ENCODE results near the gene COPA. TPM values are rescaled to one million over a fixed set of nuclear protein-coding genes. Genes with fewer than 3 reads are reported as not detected.

The COPA gene
- total and polyA plus RNA-seq, 10 of the 15 experiments (the other 5 are each of a cell fraction or from before 2014, with no cell fraction given): 53.7 to 180 (median 123) TPM

DNA sequence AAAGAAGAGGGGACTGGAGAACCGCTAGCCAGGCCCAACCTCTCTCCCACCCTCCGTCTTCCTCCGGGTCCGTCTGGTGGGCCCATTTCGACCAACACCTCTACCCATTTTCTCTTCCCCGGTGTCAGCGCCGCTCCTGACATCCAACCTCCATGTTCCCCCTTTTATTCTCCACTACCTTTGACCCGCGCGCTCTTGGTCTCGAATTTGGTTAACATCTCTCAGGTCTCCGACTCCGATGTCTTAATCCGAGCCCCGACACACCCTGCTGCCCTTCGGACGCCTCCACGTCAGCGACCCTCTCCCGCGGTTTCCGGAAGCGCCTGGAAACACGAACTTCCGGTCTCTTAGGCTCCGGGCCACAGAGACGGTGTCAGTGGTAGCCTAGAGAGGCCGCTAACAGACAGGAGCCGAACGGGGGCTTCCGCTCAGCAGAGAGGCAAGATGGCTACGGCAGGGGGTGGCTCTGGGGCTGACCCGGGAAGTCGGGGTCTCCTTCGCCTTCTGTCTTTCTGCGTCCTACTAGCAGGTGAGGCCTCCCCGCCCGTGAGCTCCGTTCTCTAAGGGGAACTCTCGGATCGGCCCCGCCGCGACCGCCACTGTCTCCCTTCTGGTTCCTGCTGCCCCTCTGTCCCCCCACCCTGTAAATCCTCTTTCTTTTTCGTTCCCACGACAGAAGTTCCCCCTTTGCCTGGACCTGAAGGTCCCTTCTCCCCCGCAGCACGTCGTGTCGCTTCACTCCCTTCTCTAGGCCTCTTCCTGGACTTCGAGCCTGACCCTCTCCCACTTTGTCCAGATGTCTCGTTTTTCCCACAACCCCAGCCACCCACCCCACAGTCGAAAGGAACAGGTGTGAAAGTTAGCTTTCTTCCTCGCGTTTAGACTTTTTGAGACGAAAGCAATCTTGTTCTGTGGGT is at the start of gene COPA, which contains the start of gene NCSTN (continued):
- TF ChIP-seq, protein P1, sequence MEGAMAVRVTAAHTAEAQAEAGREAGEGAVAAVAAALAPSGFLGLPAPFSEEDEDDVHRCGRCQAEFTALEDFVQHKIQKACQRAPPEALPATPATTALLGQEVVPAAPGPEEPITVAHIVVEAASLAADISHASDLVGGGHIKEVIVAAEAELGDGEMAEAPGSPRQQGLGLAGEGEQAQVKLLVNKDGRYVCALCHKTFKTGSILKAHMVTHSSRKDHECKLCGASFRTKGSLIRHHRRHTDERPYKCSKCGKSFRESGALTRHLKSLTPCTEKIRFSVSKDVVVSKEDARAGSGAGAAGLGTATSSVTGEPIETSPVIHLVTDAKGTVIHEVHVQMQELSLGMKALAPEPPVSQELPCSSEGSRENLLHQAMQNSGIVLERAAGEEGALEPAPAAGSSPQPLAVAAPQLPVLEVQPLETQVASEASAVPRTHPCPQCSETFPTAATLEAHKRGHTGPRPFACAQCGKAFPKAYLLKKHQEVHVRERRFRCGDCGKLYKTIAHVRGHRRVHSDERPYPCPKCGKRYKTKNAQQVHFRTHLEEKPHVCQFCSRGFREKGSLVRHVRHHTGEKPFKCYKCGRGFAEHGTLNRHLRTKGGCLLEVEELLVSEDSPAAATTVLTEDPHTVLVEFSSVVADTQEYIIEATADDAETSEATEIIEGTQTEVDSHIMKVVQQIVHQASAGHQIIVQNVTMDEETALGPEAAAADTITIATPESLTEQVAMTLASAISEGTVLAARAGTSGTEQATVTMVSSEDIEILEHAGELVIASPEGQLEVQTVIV (IDR thresholded peaks at IDR 0.05; ENCODE audit: borderline replicate concordance, partially characterized antibody): peak; percentile 74
- peak; percentile 88 for TF ChIP-seq POU2F2 (IDR thresholded peaks at IDR 0.05; ENCODE audit: borderline replicate concordance, low read depth, low read length)
- TF ChIP-seq SREBF2 (IDR thresholded peaks at IDR 0.05; ENCODE audit: low read length): no peak
- peak; percentile 93 for TF ChIP-seq POLR2AphosphoS5 (IDR thresholded peaks at IDR 0.05; ENCODE audit: low read length)
- TF ChIP-seq SMC3 (IDR thresholded peaks at IDR 0.05; ENCODE audit: borderline replicate concordance, low read length): no peak
- no peak for TF ChIP-seq ZSCAN29 (IDR thresholded peaks at IDR 0.05)
- TF ChIP-seq CBX5 (IDR thresholded peaks at IDR 0.05; ENCODE audit: low read depth): 0 out of 2 replicates have a peak, but pooled peaks have one; percentile 78
- TF ChIP-seq, protein P2, sequence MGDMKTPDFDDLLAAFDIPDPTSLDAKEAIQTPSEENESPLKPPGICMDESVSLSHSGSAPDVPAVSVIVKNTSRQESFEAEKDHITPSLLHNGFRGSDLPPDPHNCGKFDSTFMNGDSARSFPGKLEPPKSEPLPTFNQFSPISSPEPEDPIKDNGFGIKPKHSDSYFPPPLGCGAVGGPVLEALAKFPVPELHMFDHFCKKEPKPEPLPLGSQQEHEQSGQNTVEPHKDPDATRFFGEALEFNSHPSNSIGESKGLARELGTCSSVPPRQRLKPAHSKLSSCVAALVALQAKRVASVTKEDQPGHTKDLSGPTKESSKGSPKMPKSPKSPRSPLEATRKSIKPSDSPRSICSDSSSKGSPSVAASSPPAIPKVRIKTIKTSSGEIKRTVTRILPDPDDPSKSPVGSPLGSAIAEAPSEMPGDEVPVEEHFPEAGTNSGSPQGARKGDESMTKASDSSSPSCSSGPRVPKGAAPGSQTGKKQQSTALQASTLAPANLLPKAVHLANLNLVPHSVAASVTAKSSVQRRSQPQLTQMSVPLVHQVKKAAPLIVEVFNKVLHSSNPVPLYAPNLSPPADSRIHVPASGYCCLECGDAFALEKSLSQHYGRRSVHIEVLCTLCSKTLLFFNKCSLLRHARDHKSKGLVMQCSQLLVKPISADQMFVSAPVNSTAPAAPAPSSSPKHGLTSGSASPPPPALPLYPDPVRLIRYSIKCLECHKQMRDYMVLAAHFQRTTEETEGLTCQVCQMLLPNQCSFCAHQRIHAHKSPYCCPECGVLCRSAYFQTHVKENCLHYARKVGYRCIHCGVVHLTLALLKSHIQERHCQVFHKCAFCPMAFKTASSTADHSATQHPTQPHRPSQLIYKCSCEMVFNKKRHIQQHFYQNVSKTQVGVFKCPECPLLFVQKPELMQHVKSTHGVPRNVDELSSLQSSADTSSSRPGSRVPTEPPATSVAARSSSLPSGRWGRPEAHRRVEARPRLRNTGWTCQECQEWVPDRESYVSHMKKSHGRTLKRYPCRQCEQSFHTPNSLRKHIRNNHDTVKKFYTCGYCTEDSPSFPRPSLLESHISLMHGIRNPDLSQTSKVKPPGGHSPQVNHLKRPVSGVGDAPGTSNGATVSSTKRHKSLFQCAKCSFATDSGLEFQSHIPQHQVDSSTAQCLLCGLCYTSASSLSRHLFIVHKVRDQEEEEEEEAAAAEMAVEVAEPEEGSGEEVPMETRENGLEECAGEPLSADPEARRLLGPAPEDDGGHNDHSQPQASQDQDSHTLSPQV (IDR thresholded peaks at IDR 0.05): no peak
- peak; percentile 44; the same call in 1 of the 2 replicates for TF ChIP-seq CHD2 (IDR thresholded peaks at IDR 0.05; ENCODE audit: borderline replicate concordance, low read depth, low read length)
- TF ChIP-seq, protein P3, sequence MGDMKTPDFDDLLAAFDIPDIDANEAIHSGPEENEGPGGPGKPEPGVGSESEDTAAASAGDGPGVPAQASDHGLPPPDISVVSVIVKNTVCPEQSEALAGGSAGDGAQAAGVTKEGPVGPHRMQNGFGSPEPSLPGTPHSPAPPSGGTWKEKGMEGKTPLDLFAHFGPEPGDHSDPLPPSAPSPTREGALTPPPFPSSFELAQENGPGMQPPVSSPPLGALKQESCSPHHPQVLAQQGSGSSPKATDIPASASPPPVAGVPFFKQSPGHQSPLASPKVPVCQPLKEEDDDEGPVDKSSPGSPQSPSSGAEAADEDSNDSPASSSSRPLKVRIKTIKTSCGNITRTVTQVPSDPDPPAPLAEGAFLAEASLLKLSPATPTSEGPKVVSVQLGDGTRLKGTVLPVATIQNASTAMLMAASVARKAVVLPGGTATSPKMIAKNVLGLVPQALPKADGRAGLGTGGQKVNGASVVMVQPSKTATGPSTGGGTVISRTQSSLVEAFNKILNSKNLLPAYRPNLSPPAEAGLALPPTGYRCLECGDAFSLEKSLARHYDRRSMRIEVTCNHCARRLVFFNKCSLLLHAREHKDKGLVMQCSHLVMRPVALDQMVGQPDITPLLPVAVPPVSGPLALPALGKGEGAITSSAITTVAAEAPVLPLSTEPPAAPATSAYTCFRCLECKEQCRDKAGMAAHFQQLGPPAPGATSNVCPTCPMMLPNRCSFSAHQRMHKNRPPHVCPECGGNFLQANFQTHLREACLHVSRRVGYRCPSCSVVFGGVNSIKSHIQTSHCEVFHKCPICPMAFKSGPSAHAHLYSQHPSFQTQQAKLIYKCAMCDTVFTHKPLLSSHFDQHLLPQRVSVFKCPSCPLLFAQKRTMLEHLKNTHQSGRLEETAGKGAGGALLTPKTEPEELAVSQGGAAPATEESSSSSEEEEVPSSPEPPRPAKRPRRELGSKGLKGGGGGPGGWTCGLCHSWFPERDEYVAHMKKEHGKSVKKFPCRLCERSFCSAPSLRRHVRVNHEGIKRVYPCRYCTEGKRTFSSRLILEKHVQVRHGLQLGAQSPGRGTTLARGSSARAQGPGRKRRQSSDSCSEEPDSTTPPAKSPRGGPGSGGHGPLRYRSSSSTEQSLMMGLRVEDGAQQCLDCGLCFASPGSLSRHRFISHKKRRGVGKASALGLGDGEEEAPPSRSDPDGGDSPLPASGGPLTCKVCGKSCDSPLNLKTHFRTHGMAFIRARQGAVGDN (IDR thresholded peaks at IDR 0.05): no peak; the same call in 1 of the 2 replicates
- no peak for TF ChIP-seq CHD1 (IDR thresholded peaks at IDR 0.05; ENCODE audit: low read depth, low read length)
- peak; percentile 89 for TF ChIP-seq PAX5 (IDR thresholded peaks at IDR 0.05; ENCODE audit: borderline replicate concordance, low read depth, low read length)
- TF ChIP-seq MEF2A (IDR thresholded peaks at IDR 0.05; ENCODE audit: insufficient read depth, low read depth, low read length): 0 out of 2 replicates have a peak, but pooled peaks have one; percentile 16
- TF ChIP-seq SIX5 (IDR thresholded peaks at IDR 0.05; ENCODE audit: low read depth, low read length, severe bottlenecking): peak; percentile 46
- TF ChIP-seq ZZZ3 (IDR thresholded peaks at IDR 0.05; ENCODE audit: control insufficient read depth, insufficient read length, low read depth): no peak
- peak; percentile 69; the same call in 1 of the 2 replicates for TF ChIP-seq TCF12 (IDR thresholded peaks at IDR 0.05; ENCODE audit: low read depth, low read length)
- no peak for TF ChIP-seq ESRRA (IDR thresholded peaks at IDR 0.05; ENCODE audit: low read length)
- TF ChIP-seq, protein P4, sequence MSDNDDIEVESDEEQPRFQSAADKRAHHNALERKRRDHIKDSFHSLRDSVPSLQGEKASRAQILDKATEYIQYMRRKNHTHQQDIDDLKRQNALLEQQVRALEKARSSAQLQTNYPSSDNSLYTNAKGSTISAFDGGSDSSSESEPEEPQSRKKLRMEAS (IDR thresholded peaks at IDR 0.05; ENCODE audit: low read depth, low read length): no peak

Measured in GM12878 (cell line).